ENCODE results near the gene FHIT. TPM values are rescaled to one million over a fixed set of nuclear protein-coding genes. Genes with fewer than 3 reads are reported as not detected.

FHIT gene
- total RNA-seq, 4 donors from 2014 or later: 7.5 to 20.1 (median 13.5) TPM

GRCh38 chr3:61146010-61146890 is 105.0 kb downstream of the FHIT start:
- Histone ChIP-seq H3K9me3 (no peaks in the 10 kb centered on the region), H3K27ac (no peak overlapping the region), H3K4me3 (no peak overlapping the region), H3K4me1 (no peaks in the 10 kb centered on the region), H3K36me3 (no peaks in the 10 kb centered on the region), H3K27me3 (no peaks in the 10 kb centered on the region)
- DNase-seq: no peak
- 72 to 73% methylated on average over 3 of the region's 3 CpGs for WGBS, 2 donors (ENCODE audit: low coverage in 1 of 2)
- no peak for TF ChIP-seq POLR2AphosphoS5 (IDR thresholded peaks at IDR 0.05)
- no peak for TF ChIP-seq CTCF (IDR thresholded peaks at IDR 0.05)
- TF ChIP-seq POLR2A (IDR thresholded peaks at IDR 0.05): no peak
- TF ChIP-seq EP300 (IDR thresholded peaks at IDR 0.05; ENCODE audit: low read depth): no peak
- intact Hi-C loops (cut with DNase I; ENCODE audit: low total_unique reads): no loop called here
- in situ Hi-C loops (cut with MboI; ENCODE audit: low pct_ligation_motif_present in 1 of 4, low pct_unique_long_range_greater_than_20kb in 1 of 4, low sequenced_read_pairs in 3 of 4): no loop called here

- WGBS, 2 donors (ENCODE audit: low coverage in 1 of 2): 71 to 75% methylated on average over 2 to 3 of the region's 3 CpGs
- Histone ChIP-seq H3K27ac (no peak overlapping the region), H3K4me1 (no peaks in the 10 kb centered on the region), H3K27me3 (no peaks in the 10 kb centered on the region), H3K4me3 (no peak overlapping the region), H3K36me3 (no peaks in the 10 kb centered on the region), H3K9me3 (no peaks in the 10 kb centered on the region)
- TF ChIP-seq POLR2A (IDR thresholded peaks at IDR 0.05): no peak
- TF ChIP-seq EP300 (IDR thresholded peaks at IDR 0.05; ENCODE audit: low read depth): no peak
- no peak for TF ChIP-seq CTCF (IDR thresholded peaks at IDR 0.05)
- no peak for TF ChIP-seq POLR2AphosphoS5 (IDR thresholded peaks at IDR 0.05)
- in situ Hi-C loops (cut with MboI; ENCODE audit: low pct_ligation_motif_present in 1 of 4, low pct_unique_long_range_greater_than_20kb in 1 of 4, low sequenced_read_pairs in 3 of 4): no loop called here
- intact Hi-C loops (cut with DNase I; ENCODE audit: low total_unique reads): no loop called here
- DNase-seq: no peak
Measured at GRCh38 chr3:61141697-61142096, 109.6 kb downstream of the FHIT start.

GRCh38 chr3:61141227-61141626 is 110.0 kb downstream of the FHIT start:
- Histone ChIP-seq H3K27ac (no peak overlapping the region), H3K4me1 (no peaks in the 10 kb centered on the region), H3K9me3 (no peaks in the 10 kb centered on the region), H3K36me3 (no peaks in the 10 kb centered on the region), H3K27me3 (no peaks in the 10 kb centered on the region), H3K4me3 (no peak overlapping the region)
- 86 to 87% methylated on average over 4 of the region's 4 CpGs for WGBS, 2 donors (ENCODE audit: low coverage in 1 of 2)
- in situ Hi-C loops (cut with MboI; ENCODE audit: low pct_ligation_motif_present in 1 of 4, low pct_unique_long_range_greater_than_20kb in 1 of 4, low sequenced_read_pairs in 3 of 4): no loop called here
- intact Hi-C loops (cut with DNase I; ENCODE audit: low total_unique reads): no loop called here
- TF ChIP-seq EP300 (IDR thresholded peaks at IDR 0.05; ENCODE audit: low read depth): no peak
- no peak for TF ChIP-seq POLR2AphosphoS5 (IDR thresholded peaks at IDR 0.05)
- no peak for TF ChIP-seq POLR2A (IDR thresholded peaks at IDR 0.05)
- no peak for TF ChIP-seq CTCF (IDR thresholded peaks at IDR 0.05)
- DNase-seq: no peak

DNA sequence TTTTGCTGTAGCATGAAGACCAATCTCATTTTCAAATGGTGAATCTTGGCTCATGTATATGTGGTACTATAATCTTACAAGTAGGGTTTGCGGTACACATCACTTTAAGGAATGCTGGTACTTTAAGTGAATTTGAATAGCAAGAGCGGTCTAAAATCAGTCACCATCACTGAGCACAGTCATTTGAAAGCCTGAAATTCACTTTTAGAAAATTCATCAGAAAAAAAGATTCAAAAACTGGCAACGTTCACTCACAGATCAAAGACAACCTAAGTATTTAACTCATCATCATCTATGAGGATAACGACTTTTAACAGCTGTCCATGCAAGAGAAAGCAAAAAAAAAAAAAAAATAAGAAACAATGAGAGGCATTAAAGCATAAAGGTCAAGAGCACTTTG is 111.6 kb downstream of the FHIT start:
- in situ Hi-C loops (cut with MboI; ENCODE audit: low pct_ligation_motif_present in 1 of 4, low pct_unique_long_range_greater_than_20kb in 1 of 4, low sequenced_read_pairs in 3 of 4): no loop called here

More for the DNA sequence above, 111.6 kb downstream of the FHIT start:
- no peak for TF ChIP-seq CTCF (IDR thresholded peaks at IDR 0.05)
- no peak for TF ChIP-seq EP300 (IDR thresholded peaks at IDR 0.05; ENCODE audit: low read depth)
- TF ChIP-seq POLR2A (IDR thresholded peaks at IDR 0.05): no peak
- TF ChIP-seq POLR2AphosphoS5 (IDR thresholded peaks at IDR 0.05): no peak
- no peaks in the 10 kb centered on the region for H3K4me1 ChIP-seq
- no peak for DNase-seq
- WGBS, 2 donors (ENCODE audit: low coverage in 1 of 2): 93% methylated on average over 4 of the region's 4 CpGs
- no peaks in the 10 kb centered on the region for H3K36me3 ChIP-seq
- no peaks in the 10 kb centered on the region for H3K9me3 ChIP-seq
- no peak overlapping the region for H3K27ac ChIP-seq
- intact Hi-C loops (cut with DNase I; ENCODE audit: low total_unique reads): no loop called here
- H3K4me3 ChIP-seq: no peak overlapping the region
- H3K27me3 ChIP-seq: no peaks in the 10 kb centered on the region

All from transverse colon (tissue), 4 donors.